Liver (tissue), 9 donors: ENCODE data around the gene MGME1. TPM values are rescaled to one million over a fixed set of nuclear protein-coding genes. Genes with fewer than 3 reads are reported as not detected.

Experiments used
- DNase-seq: peaks from one replicate; pipeline ENCODE4 v3.0.0-alpha.2; 2017; ENCODE audit warnings: low spot score
- H3K27ac ChIP-seq, 2 donors: one replicate each; pipeline ENCODE4 v1.7.0; 2013; ENCODE audit warnings: inconsistent platforms in 2 of 2, low read length in 2 of 2, control low read depth in 1 of 2, low read depth in 1 of 2, mild to moderate bottlenecking in 1 of 2
- H3K27me3 ChIP-seq, 4 donors: one replicate each; pipeline versions ENCODE4 v1.6.1 to v1.7.0; 2013; ENCODE audit warnings: low read length in 3 of 4, inconsistent platforms in 1 of 4, mild to moderate bottlenecking in 1 of 4, moderate library complexity in 1 of 4; ENCODE audit not compliant: control insufficient read depth in 4 of 4, insufficient read depth in 4 of 4
- H3K36me3 ChIP-seq, 4 donors: one replicate each; pipeline versions ENCODE4 v1.6.1 to v1.7.0; 2013; ENCODE audit warnings: low read length in 3 of 4, mild to moderate bottlenecking in 3 of 4, low read depth in 1 of 4, moderate library complexity in 1 of 4; ENCODE audit not compliant: control insufficient read depth in 4 of 4, insufficient read depth in 3 of 4
- H3K4me1 ChIP-seq, 4 donors: one replicate each; pipeline versions ENCODE4 v1.6.1 to v1.7.0; 2013; ENCODE audit warnings: low read length in 3 of 4, mild to moderate bottlenecking in 3 of 4, moderate library complexity in 1 of 4; ENCODE audit not compliant: control insufficient read depth in 4 of 4, insufficient read depth in 4 of 4
- H3K4me3 ChIP-seq, 3 donors: one replicate each; pipeline versions ENCODE4 v1.6.1 to v1.7.0; 2013; ENCODE audit warnings: low read length in 3 of 3, control low read depth in 1 of 3, low read depth in 1 of 3, mild to moderate bottlenecking in 1 of 3
- H3K9ac ChIP-seq, 2 donors: one replicate each; pipeline ENCODE4 v1.7.0; 2013; ENCODE audit warnings: low read length in 2 of 2, mild to moderate bottlenecking in 2 of 2, moderate library complexity in 2 of 2, control low read depth in 1 of 2, low read depth in 1 of 2
- H3K9me3 ChIP-seq, 4 donors: one replicate each; pipeline versions ENCODE4 v1.6.1 to v1.7.0; 2013; ENCODE audit warnings: low read length in 3 of 4; ENCODE audit not compliant: control insufficient read depth in 4 of 4
- EGR1 ChIP-seq, 2 donors: IDR thresholded peaks; 2 replicates each; pipeline ENCODE4 v1.6.1; 2016 to 2018; ENCODE audit warnings: antibody characterized with exemption in 2 of 2, low read depth in 2 of 2
- FOXA1 ChIP-seq: IDR thresholded peaks from 2 replicates; pipeline ENCODE4 v1.6.1; 2016; ENCODE audit warnings: antibody characterized with exemption
- FOXA2 ChIP-seq: IDR thresholded peaks from 2 replicates; pipeline ENCODE4 v1.6.1; 2016; ENCODE audit warnings: antibody characterized with exemption
- GABPA ChIP-seq, 2 donors: IDR thresholded peaks in 1 of 2; conservative IDR thresholded peaks in 1 of 2; 2 replicates each; pipeline ENCODE4 v1.6.1; 2016; ENCODE audit warnings: antibody characterized with exemption in 2 of 2, mild to moderate bottlenecking in 1 of 2, moderate library complexity in 1 of 2
- HNF4G ChIP-seq: IDR thresholded peaks from 2 replicates; pipeline ENCODE4 v1.6.1; 2016; ENCODE audit warnings: antibody characterized with exemption
- JUND ChIP-seq, 2 donors: IDR thresholded peaks; 2 replicates each; pipeline ENCODE4 v1.6.1; 2016; ENCODE audit warnings: antibody characterized with exemption in 2 of 2
- NR2F2 ChIP-seq: IDR thresholded peaks from 2 replicates; pipeline ENCODE4 v1.6.1; 2016; ENCODE audit warnings: antibody characterized with exemption
- RAD21 ChIP-seq, 2 donors: IDR thresholded peaks; 2 replicates each; pipeline ENCODE4 v1.6.1; 2016; ENCODE audit warnings: antibody characterized with exemption in 2 of 2, mild to moderate bottlenecking in 2 of 2
- REST ChIP-seq: IDR thresholded peaks from 2 replicates; pipeline ENCODE4 v1.6.1; 2016; ENCODE audit warnings: antibody characterized with exemption, mild to moderate bottlenecking
- RXRA ChIP-seq, 2 donors: IDR thresholded peaks; 2 replicates each; pipeline ENCODE4 v1.6.1; 2017 to 2018; ENCODE audit warnings: antibody characterized with exemption in 2 of 2, mild to moderate bottlenecking in 1 of 2
- SP1 ChIP-seq: IDR thresholded peaks from 2 replicates; pipeline ENCODE4 v1.6.1; 2018; ENCODE audit warnings: antibody characterized with exemption, mild to moderate bottlenecking
- TAF1 ChIP-seq: conservative IDR thresholded peaks from 2 replicates; pipeline ENCODE4 v1.6.1; 2016; ENCODE audit warnings: antibody characterized with exemption, mild to moderate bottlenecking
- YY1 ChIP-seq: IDR thresholded peaks from 2 replicates; pipeline ENCODE4 v1.6.1; 2016; ENCODE audit warnings: antibody characterized with exemption, mild to moderate bottlenecking
- ZBTB33 ChIP-seq: IDR thresholded peaks from 2 replicates; pipeline ENCODE4 v1.6.1; 2016; ENCODE audit warnings: antibody characterized with exemption
- WGBS: extraction: QIAGEN DNeasy Blood & Tissue Kit; methylation state at CpG from one replicate; pipeline ENCODE4 v1.1.7; 2013; 5-methylcytosine and 5-hydroxymethylcytosine counted together
- polyA plus RNA-seq, 2 donors: library from polyadenylated mRNA; stranded (reverse) in 1 of 2; unstranded in 1 of 2; fragments of 200-250 nt in 1 of 2; fragments of >200 nt in 1 of 2; fragmentation: Nextera tagmentation in 1 of 2; extraction: Ambion mirVana in 1 of 2; gene quantifications; one replicate each; pipeline versions ENCODE4 v1.2.1 to v1.2.3, GENCODE V29; 2013 to 2015
- total RNA-seq, 2 donors: library from RNA; depleted of rRNA; stranded (reverse); fragments of >200 nt; gene quantifications; one replicate each; pipeline ENCODE4 v1.2.3, GENCODE V29; 2014
- TF ChIP-seq, protein P1 (sequence below): IDR thresholded peaks from 2 replicates; pipeline ENCODE4 v1.6.1; 2016; ENCODE audit warnings: antibody characterized with exemption
- TF ChIP-seq, protein P2 (sequence below): IDR thresholded peaks from 2 replicates; pipeline ENCODE4 v1.6.1; 2016; ENCODE audit warnings: antibody characterized with exemption
- TF ChIP-seq, protein P3 (sequence below): fragments of 150-350 bp; IDR thresholded peaks from 2 replicates; pipeline ENCODE4 v1.5.1; 2017; ENCODE audit warnings: improper control_type of control experiment, low read depth, low read length; ENCODE audit not compliant: missing input control
- donor health status: healthy.
- donor health status: healthy.
- donor health status: healthy.
- donor health status: healthy.
- donor health status: healthy.

MGME1 gene
- total and polyA plus RNA-seq, 4 donors = 4.2 to 26.8 (median 6.7) TPM

GRCh38 chr20:17969884-17970409 is 1.1 kb downstream of the MGME1 start (continued):
- TF ChIP-seq, protein P1, sequence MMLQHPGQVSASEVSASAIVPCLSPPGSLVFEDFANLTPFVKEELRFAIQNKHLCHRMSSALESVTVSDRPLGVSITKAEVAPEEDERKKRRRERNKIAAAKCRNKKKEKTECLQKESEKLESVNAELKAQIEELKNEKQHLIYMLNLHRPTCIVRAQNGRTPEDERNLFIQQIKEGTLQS = no peak
- no peak for TF ChIP-seq EGR1 (IDR thresholded peaks at IDR 0.05; ENCODE audit: low read depth in 2 of 2)
- no peak for TF ChIP-seq ZBTB33
- no peak for TF ChIP-seq NR2F2
- no peak for TF ChIP-seq TAF1
- TF ChIP-seq, protein P2, sequence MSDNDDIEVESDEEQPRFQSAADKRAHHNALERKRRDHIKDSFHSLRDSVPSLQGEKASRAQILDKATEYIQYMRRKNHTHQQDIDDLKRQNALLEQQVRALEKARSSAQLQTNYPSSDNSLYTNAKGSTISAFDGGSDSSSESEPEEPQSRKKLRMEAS = no peak

DNA sequence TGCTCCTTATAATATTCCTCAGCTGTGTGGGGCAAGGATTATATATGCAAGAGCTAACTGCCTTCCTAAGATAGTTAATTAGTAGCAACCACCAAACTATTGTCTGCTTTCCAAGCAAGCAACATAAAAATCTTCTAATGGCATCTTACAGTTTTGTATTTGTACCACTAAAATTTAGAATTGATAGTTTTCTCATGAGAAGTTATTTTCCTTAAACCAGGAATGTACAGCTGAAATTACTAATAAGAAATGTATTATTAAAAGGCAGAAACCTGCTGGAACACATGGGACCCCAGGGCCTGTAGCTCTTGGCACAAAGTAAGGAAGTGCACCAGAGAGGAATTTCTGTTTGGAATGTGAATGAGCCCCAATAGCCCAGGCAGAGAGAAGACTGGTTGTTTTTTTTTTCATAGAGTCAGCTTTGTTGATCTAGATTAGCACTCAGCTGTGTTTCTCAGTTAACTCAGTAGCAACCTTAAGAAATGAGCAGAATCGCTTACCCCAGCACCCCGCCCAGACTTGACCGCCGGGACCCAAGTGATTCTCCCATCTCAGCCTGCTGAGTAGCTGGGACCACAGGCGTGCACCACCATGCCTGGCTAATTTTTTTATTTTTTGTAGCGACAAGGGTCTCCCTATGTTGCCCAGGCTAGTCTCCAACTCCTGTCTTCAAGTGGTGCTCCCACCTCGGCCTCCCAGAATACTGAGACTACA is 2.6 kb downstream of the MGME1 start:
- DNase-seq = no peak
- Histone ChIP-seq H3K4me3 (peak overlapping the region in 1 of 3 donors; percentile 29), H3K36me3 (peaks cover 0 to 7% (median 0%) of the 10 kb centered on the region in 4 donors), H3K4me1 (peaks cover 2 to 42% (median 32%) of the 10 kb centered on the region in 4 donors), H3K9ac (peak overlapping the region in 1 of 2 donors; percentile 37), H3K27ac (no peak overlapping the region), H3K27me3 (no peaks in the 10 kb centered on the region), H3K9me3 (no peaks in the 10 kb centered on the region)
- WGBS = 62% methylated on average over 7 of the region's 7 CpGs
- TF ChIP-seq, protein P2 = no peak
- TF ChIP-seq FOXA2 = no peak

DNA sequence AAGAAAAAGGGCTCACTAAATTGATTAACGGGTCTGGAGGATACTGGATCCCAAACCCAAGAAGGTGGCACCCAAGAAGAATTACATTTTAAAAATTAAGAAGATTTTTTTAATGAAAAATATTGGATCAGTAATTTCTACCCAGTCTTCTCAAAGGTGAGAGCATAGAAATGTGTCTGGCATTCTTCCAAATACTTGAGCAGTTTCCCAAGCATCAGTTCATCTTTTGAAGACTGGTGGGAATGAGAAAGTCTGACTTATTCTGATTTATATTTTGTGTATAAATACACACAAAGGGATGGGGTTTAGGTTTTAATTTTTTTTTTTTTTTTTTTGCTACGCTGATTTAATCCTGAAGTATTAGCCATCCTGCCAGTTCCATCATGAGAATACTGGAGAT is 3.3 kb downstream of the MGME1 start:
- Histone ChIP-seq H3K9me3 (no peaks in the 10 kb centered on the region), H3K4me1 (peaks cover 2 to 36% (median 26%) of the 10 kb centered on the region in 4 donors), H3K27me3 (no peaks in the 10 kb centered on the region), H3K4me3 (peak overlapping the region in 1 of 3 donors; percentile 29), H3K36me3 (peaks cover 0 to 8% (median 0%) of the 10 kb centered on the region in 4 donors), H3K9ac (peak overlapping the region; percentile 7 to 25), H3K27ac (no peak overlapping the region)
- 84% methylated on average over 2 of the region's 2 CpGs for WGBS
- no peak for DNase-seq
- TF ChIP-seq NR2F2 (no peak), SP1 (no peak), FOXA1 (no peak), GABPA (IDR thresholded peaks at IDR 0.05 in 1 of 2, conservative IDR thresholded peaks at IDR 0.05 in 1 of 2) (no peak), JUND (IDR thresholded peaks at IDR 0.05) (no peak), TAF1 (no peak), REST (no peak), EGR1 (IDR thresholded peaks at IDR 0.05; ENCODE audit: low read depth in 2 of 2) (no peak), YY1 (no peak), RAD21 (IDR thresholded peaks at IDR 0.05) (no peak), FOXA2 (no peak), ZBTB33 (no peak), HNF4G (no peak), RXRA (IDR thresholded peaks at IDR 0.05) (no peak)
- TF ChIP-seq, protein P3, sequence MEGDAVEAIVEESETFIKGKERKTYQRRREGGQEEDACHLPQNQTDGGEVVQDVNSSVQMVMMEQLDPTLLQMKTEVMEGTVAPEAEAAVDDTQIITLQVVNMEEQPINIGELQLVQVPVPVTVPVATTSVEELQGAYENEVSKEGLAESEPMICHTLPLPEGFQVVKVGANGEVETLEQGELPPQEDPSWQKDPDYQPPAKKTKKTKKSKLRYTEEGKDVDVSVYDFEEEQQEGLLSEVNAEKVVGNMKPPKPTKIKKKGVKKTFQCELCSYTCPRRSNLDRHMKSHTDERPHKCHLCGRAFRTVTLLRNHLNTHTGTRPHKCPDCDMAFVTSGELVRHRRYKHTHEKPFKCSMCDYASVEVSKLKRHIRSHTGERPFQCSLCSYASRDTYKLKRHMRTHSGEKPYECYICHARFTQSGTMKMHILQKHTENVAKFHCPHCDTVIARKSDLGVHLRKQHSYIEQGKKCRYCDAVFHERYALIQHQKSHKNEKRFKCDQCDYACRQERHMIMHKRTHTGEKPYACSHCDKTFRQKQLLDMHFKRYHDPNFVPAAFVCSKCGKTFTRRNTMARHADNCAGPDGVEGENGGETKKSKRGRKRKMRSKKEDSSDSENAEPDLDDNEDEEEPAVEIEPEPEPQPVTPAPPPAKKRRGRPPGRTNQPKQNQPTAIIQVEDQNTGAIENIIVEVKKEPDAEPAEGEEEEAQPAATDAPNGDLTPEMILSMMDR = no peak
- TF ChIP-seq, protein P2 = no peak
- TF ChIP-seq, protein P1 = no peak
